SK-N-SH (cell line): Measurements from ENCODE around the gene NDUFAF8. TPM values are rescaled to one million over a fixed set of nuclear protein-coding genes. Genes with fewer than 3 reads are reported as not detected.

Source experiments
- CTCF ChIA-PET: fragments of 300-600, 350-600 bp; formaldehyde crosslinking; extraction: SDS; loops from one replicate; lab custom pipeline; 2021; lab: Yijun Ruan, JAX
- POLR2A ChIA-PET: fragments of 350-600 bp; sonication (Branson Sonifier 250); formaldehyde crosslinking; extraction: SDS; loops from one replicate; lab custom pipeline; 2020; ENCODE audit warnings: antibody characterized with exemption, inconsistent platforms; lab: Yijun Ruan, JAX
- DNase-seq: peaks from one replicate; pipeline ENCODE4 v3.0.0; 2012
- H2AFZ ChIP-seq: fragments of 200-600 bp; sonication (generic); 2 replicates; pipeline ENCODE4 v1.8.1; 2016; ENCODE audit warnings: antibody characterized with exemption, mild to moderate bottlenecking, low read depth
- H3F3A ChIP-seq: fragments of 200-600 bp; sonication (generic); replicated peaks from 2 replicates; pipeline ENCODE3; 2016; ENCODE audit warnings: antibody characterized with exemption, mild to moderate bottlenecking; ENCODE audit not compliant: insufficient read depth
- H3K27ac ChIP-seq, 2 experiments: fragments of 200-500 bp in 1 of 2; fragments of 200-600 bp in 1 of 2; sonication (Bioruptor generic) in 1 of 2; sonication (generic), shearing (Covaris generic) in 1 of 2; 2 replicates each; pipeline versions ENCODE4 v1.5.1 to v1.6.1; 2014 to 2016; ENCODE audit warnings: low read depth in 2 of 2, inconsistent platforms in 1 of 2, low read length in 1 of 2, mild to moderate bottlenecking in 1 of 2, mixed read lengths in 1 of 2
- H3K27me3 ChIP-seq: fragments of 200-600 bp; sonication (generic), shearing (Covaris generic); 2 replicates; pipeline ENCODE4 v1.6.1; 2016; ENCODE audit warnings: mixed run types; ENCODE audit not compliant: insufficient read depth
- H3K36me3 ChIP-seq, 2 experiments: fragments of 200-500 bp in 1 of 2; fragments of 200-600 bp in 1 of 2; sonication (Bioruptor generic) in 1 of 2; sonication (generic) in 1 of 2; replicated peaks in 1 of 2; 2 replicates each; pipeline versions ENCODE3 to v1.5.1; 2014 to 2016; ENCODE audit warnings: low read length in 1 of 2, mild to moderate bottlenecking in 1 of 2; ENCODE audit not compliant: insufficient read depth in 2 of 2, control insufficient read depth in 1 of 2
- H3K4me1 ChIP-seq, 2 experiments: fragments of 200-500 bp in 1 of 2; fragments of 200-600 bp in 1 of 2; sonication (Bioruptor generic) in 1 of 2; sonication (generic), shearing (Covaris generic) in 1 of 2; 2 replicates each; pipeline versions ENCODE4 v1.5.1 to v1.6.1; 2014 to 2016; ENCODE audit warnings: low read depth in 1 of 2, low read length in 1 of 2, mixed run types in 1 of 2; ENCODE audit not compliant: insufficient read depth in 2 of 2, control insufficient read depth in 1 of 2
- H3K4me2 ChIP-seq: fragments of 200-600 bp; sonication (generic), shearing (Covaris generic); 2 replicates; pipeline ENCODE4 v1.6.1; 2017; ENCODE audit warnings: mixed run types
- H3K4me3 ChIP-seq, 2 experiments: fragments of 200-500 bp in 1 of 2; fragments of 200-600 bp in 1 of 2; sonication (Bioruptor generic) in 1 of 2; sonication (generic), shearing (Covaris generic) in 1 of 2; 2 replicates each; pipeline versions ENCODE4 v1.5.1 to v1.8.1; 2014 to 2016; ENCODE audit warnings: low read depth in 2 of 2, inconsistent platforms in 1 of 2, low read length in 1 of 2, mild to moderate bottlenecking in 1 of 2, mixed read lengths in 1 of 2, moderate library complexity in 1 of 2
- H3K79me2 ChIP-seq: fragments of 200-600 bp; sonication (generic); 2 replicates; pipeline ENCODE4 v1.8.1; 2017; ENCODE audit warnings: mild to moderate bottlenecking; ENCODE audit not compliant: insufficient read depth
- H3K9ac ChIP-seq: fragments of 200-600 bp; sonication (generic); 2 replicates; pipeline ENCODE4 v1.6.1; 2017; ENCODE audit warnings: mixed run types
- H3K9me2 ChIP-seq: fragments of 200-600 bp; sonication (generic); 2 replicates; pipeline ENCODE4 v1.6.1; 2017; ENCODE audit warnings: mixed run types
- H3K9me3 ChIP-seq: fragments of 200-600 bp; sonication (generic); 2 replicates; pipeline ENCODE4 v1.6.1; 2017; ENCODE audit warnings: mixed run types, mild to moderate bottlenecking, moderate library complexity
- H4K20me1 ChIP-seq: fragments of 200-600 bp; sonication (generic); 2 replicates; pipeline ENCODE4 v1.6.1; 2017; ENCODE audit warnings: mild to moderate bottlenecking, mixed run types; ENCODE audit not compliant: insufficient read depth
- EP300 ChIP-seq, 2 experiments: IDR thresholded peaks; 2 replicates each; pipeline versions ENCODE4 v1.4.0 to v1.6.1; 2012; ENCODE audit warnings: borderline replicate concordance in 1 of 2, low read depth in 1 of 2, low read length in 1 of 2
- FOSL2 ChIP-seq: IDR thresholded peaks from 2 replicates; pipeline ENCODE4 v1.4.0; 2012; ENCODE audit warnings: low read depth, mild to moderate bottlenecking, moderate library complexity, borderline replicate concordance
- FOXJ3 ChIP-seq: sonication (generic); formaldehyde crosslinking; IDR thresholded peaks from 2 replicates; pipeline ENCODE4 v1.5.1; 2020; ENCODE audit warnings: mild to moderate bottlenecking, missing genetic modification reagents
- FOXM1 ChIP-seq: IDR thresholded peaks from 2 replicates; pipeline ENCODE4 v1.4.0; 2012; ENCODE audit warnings: low read depth, mild to moderate bottlenecking
- MAX ChIP-seq: IDR thresholded peaks from 2 replicates; pipeline ENCODE4 v1.4.0; 2012; ENCODE audit warnings: low read depth
- MEF2A ChIP-seq: IDR thresholded peaks from 2 replicates; pipeline ENCODE4 v1.4.0; 2012; ENCODE audit warnings: low read depth, borderline replicate concordance
- MXI1 ChIP-seq: IDR thresholded peaks from 2 replicates; pipeline ENCODE4 v1.6.1; 2012; ENCODE audit warnings: mild to moderate bottlenecking, low read depth, low read length, improper control_type of control experiment
- NFIC ChIP-seq: IDR thresholded peaks from 2 replicates; pipeline ENCODE4 v1.4.0; 2012; ENCODE audit warnings: borderline replicate concordance
- NRF1 ChIP-seq: IDR thresholded peaks from 2 replicates; pipeline ENCODE4 v1.6.1; 2012; ENCODE audit warnings: low read depth, mild to moderate bottlenecking, low read length
- PBX3 ChIP-seq: IDR thresholded peaks from 2 replicates; pipeline ENCODE4; 2012
- RCOR1 ChIP-seq: fragments of 150-350 bp; IDR thresholded peaks from 2 replicates; pipeline ENCODE4 v1.6.1; 2017; ENCODE audit warnings: antibody characterized with exemption, low read length
- RFX5 ChIP-seq: IDR thresholded peaks from 2 replicates; pipeline ENCODE4 v1.6.1; 2012; ENCODE audit warnings: mild to moderate bottlenecking, improper control_type of control experiment, low read length
- RXRA ChIP-seq: IDR thresholded peaks from 2 replicates; pipeline ENCODE4 v1.4.0; 2012; ENCODE audit warnings: low read depth, mild to moderate bottlenecking, borderline replicate concordance
- SIN3A ChIP-seq: IDR thresholded peaks from 2 replicates; pipeline ENCODE4 v1.6.1; 2012; ENCODE audit warnings: low read depth, mild to moderate bottlenecking, low read length, moderate library complexity, borderline replicate concordance
- SMC3 ChIP-seq: IDR thresholded peaks from 2 replicates; pipeline ENCODE4 v1.6.1; 2012; ENCODE audit warnings: low read depth, low read length, improper control_type of control experiment
- TCF12 ChIP-seq: IDR thresholded peaks from 2 replicates; pipeline ENCODE4 v1.4.0; 2012
- USF1 ChIP-seq: IDR thresholded peaks from 2 replicates; pipeline ENCODE4 v1.4.0; 2012; ENCODE audit warnings: low read depth, borderline replicate concordance
- USF2 ChIP-seq: fragments of 150-350 bp; IDR thresholded peaks from 2 replicates; pipeline ENCODE4 v1.6.1; 2017; ENCODE audit warnings: antibody characterized with exemption, low read length, low read depth, borderline replicate concordance
- WGBS: methylation state at CpG from one replicate; pipeline ENCODE4 v1.1.6; 2017; ENCODE audit warnings: low lambda C conversion rate; 5-methylcytosine and 5-hydroxymethylcytosine counted together
- polyA plus RNA-seq, 3 experiments: library from polyadenylated mRNA; depleted of rRNA; stranded (reverse); fragments of >200 nt; gene quantifications; 2 replicates each; pipeline ENCODE4 v1.2.3, GENCODE V29; 2012
- TF ChIP-seq, protein P1 (sequence below): fragments of 150-350 bp; IDR thresholded peaks from 2 replicates; pipeline ENCODE4 v1.6.1; 2016; ENCODE audit warnings: mild to moderate bottlenecking, low read depth, low read length
- TF ChIP-seq, protein P2 (sequence below): fragments of 200-600 bp; sonication (generic); IDR thresholded peaks from 2 replicates; pipeline ENCODE4 v1.6.1; 2017; ENCODE audit warnings: antibody characterized with exemption, mild to moderate bottlenecking, moderate library complexity

Gene NDUFAF8
- polyA plus RNA-seq, 1 of the 3 experiments (the other 2 are of a cell fraction), result 229 TPM

DNA sequence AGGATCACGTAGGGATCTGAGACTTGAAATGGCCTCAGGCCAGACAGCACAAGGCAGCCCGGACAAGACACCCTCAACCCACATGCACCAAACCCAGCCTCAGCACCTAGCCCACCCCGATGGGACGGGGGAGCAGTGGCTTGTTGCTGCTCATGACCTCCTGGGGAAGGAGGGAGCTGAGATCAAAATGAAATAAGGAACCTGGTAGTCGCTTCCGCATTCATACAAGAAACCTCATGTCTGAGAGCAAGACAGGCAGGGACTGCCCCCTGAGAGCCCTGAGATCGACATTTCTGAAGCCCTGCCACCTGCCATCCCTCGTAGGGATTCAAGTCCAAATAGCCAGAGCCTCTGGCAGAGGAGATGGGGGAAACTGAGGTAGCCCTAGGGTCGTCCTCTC is 10.7 kb upstream of the NDUFAF8 start:
- ChIA-PET POLR2A (interaction anchor here (2.7 kb wide), 1 partner anchor 10 kb away, joined by 9 read pairs; the partner anchor contains the start of genes NDUFAF8 and TEPSIN), CTCF (interaction anchor here (1.0 to 4.4 kb wide), 4 partner anchors 11 to 257 kb away, joined by 3 to 23 read pairs (median 10); partner anchors contain the start of genes NDUFAF8 and TEPSIN)
- H3K36me3 ChIP-seq, result peaks cover 0 to 41% of the 10 kb centered on the region in 2 experiments
- peaks cover 19% of the 10 kb centered on the region for H3F3A ChIP-seq
- H3K79me2 ChIP-seq, result no peaks in the 10 kb centered on the region
- H2AFZ ChIP-seq, result no peak overlapping the region
- H3K4me1 ChIP-seq, result peaks cover 0 to 4% of the 10 kb centered on the region in 2 experiments; a peak in 2 of 4 replicates
- H3K27ac ChIP-seq, result no peak overlapping the region
- WGBS, result 91% methylated on average over 9 of the region's 9 CpGs
- DNase-seq, result no peak
- H3K9ac ChIP-seq, result no peak overlapping the region
- H3K4me2 ChIP-seq, result no peak overlapping the region
- H4K20me1 ChIP-seq, result no peaks in the 10 kb centered on the region
- no peak overlapping the region for H3K4me3 ChIP-seq
- H3K27me3 ChIP-seq, result no peaks in the 10 kb centered on the region
- TF ChIP-seq USF2 (no peak), MXI1 (no peak), SIN3A (no peak), RCOR1 (no peak), MAX (no peak), FOXJ3 (CRISPR knock-in tag) (no peak), FOSL2 (no peak), SMC3 (no peak), MEF2A (no peak)
- H3K9me2 ChIP-seq, result no peaks in the 10 kb centered on the region
- H3K9me3 ChIP-seq, result no peaks in the 10 kb centered on the region

DNA sequence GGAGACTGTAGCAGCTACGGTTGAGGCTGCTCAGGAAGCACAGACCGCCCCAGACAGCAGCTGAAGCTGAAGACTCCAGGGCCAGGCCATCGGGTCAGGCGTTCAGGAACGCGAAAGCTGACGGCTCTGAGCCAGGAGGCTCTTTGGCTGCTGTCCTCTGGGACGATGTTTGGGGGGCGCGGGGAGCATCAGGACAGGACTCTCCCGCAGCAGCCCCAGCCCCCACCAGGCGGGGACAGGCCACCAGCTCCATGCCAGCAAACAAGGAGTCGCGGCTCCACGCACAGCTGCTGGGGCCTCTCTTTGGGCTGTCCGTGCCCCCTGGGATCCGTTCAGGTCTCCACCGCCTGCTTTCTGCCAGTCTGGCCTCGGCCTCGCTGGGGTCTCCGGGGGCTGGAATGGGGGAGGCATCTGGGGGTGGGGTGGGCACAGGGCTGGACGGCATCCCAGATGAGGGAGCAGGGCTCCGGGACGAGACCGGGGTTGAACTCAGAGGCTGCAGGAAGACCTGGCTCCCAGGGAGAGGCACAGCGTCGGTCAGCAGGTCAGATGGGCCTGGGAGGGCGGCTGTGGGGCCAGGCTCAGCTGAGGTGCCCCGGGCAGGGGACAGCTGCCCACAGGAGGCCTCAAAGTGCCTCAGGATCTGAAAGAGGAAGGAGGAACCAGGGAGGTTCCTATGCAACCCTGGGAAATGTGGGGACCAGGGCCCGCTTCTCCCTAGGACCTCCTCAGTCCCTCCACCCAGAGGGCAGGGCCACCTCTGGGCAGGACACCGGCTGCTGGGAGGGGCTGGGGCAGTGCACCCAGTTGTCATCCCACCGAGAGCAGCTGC is 10.1 kb upstream of the NDUFAF8 start:
- DNase-seq, result no peak
- Histone ChIP-seq H3K36me3 (peaks cover 0 to 46% of the 10 kb centered on the region in 2 experiments), H3F3A (peaks cover 13% of the 10 kb centered on the region), H3K4me3 (no peak overlapping the region), H3K9me2 (no peaks in the 10 kb centered on the region), H3K9me3 (no peaks in the 10 kb centered on the region), H3K4me1 (no peaks in the 10 kb centered on the region), H3K79me2 (no peaks in the 10 kb centered on the region), H3K4me2 (no peak overlapping the region), H3K27me3 (no peaks in the 10 kb centered on the region), H4K20me1 (no peaks in the 10 kb centered on the region), H3K27ac (no peak overlapping the region), H3K9ac (no peak overlapping the region), H2AFZ (no peak overlapping the region)
- POLR2A ChIA-PET, result interaction anchor here (2.7 kb wide), 1 partner anchor 10 kb away, joined by 9 read pairs; the partner anchor contains the start of genes NDUFAF8 and TEPSIN
- 93% methylated on average over 32 of the region's 32 CpGs for WGBS
- CTCF ChIA-PET, result interaction anchor here (0.9 to 4.4 kb wide), 5 partner anchors 10 to 256 kb away, joined by 3 to 23 read pairs (median 5); partner anchors contain the start of genes NDUFAF8 and TEPSIN
- TF ChIP-seq MAX (no peak), MEF2A (no peak), TCF12 (no peak), NRF1 (no peak), NFIC (no peak), RCOR1 (no peak), FOXM1 (no peak), PBX3 (no peak), RXRA (no peak), RFX5 (no peak), USF1 (no peak), EP300 (IDR thresholded peaks at IDR 0.05; ENCODE audit: borderline replicate concordance in 1 of 2, low read depth in 1 of 2, low read length in 1 of 2) (no peak)
- TF ChIP-seq, protein P1, sequence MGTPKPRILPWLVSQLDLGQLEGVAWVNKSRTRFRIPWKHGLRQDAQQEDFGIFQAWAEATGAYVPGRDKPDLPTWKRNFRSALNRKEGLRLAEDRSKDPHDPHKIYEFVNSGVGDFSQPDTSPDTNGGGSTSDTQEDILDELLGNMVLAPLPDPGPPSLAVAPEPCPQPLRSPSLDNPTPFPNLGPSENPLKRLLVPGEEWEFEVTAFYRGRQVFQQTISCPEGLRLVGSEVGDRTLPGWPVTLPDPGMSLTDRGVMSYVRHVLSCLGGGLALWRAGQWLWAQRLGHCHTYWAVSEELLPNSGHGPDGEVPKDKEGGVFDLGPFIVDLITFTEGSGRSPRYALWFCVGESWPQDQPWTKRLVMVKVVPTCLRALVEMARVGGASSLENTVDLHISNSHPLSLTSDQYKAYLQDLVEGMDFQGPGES, result no peak
- TF ChIP-seq, protein P2, sequence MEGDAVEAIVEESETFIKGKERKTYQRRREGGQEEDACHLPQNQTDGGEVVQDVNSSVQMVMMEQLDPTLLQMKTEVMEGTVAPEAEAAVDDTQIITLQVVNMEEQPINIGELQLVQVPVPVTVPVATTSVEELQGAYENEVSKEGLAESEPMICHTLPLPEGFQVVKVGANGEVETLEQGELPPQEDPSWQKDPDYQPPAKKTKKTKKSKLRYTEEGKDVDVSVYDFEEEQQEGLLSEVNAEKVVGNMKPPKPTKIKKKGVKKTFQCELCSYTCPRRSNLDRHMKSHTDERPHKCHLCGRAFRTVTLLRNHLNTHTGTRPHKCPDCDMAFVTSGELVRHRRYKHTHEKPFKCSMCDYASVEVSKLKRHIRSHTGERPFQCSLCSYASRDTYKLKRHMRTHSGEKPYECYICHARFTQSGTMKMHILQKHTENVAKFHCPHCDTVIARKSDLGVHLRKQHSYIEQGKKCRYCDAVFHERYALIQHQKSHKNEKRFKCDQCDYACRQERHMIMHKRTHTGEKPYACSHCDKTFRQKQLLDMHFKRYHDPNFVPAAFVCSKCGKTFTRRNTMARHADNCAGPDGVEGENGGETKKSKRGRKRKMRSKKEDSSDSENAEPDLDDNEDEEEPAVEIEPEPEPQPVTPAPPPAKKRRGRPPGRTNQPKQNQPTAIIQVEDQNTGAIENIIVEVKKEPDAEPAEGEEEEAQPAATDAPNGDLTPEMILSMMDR, result no peak
